Brain pericyte (primary cell): Measurements from ENCODE around the gene PLEKHA6.

Experiments
- DNase-seq: peaks from one replicate; pipeline ENCODE4 v3.0.0-alpha.2; 2012; ENCODE audit warnings: low read depth, low spot score

The PLEKHA6 gene

GRCh38 chr1:204263254-204263910 lies 96.3 kb downstream of the PLEKHA6 start:
- no peak for DNase-seq

GRCh38 chr1:204262506-204263253 lies 97.0 kb downstream of the PLEKHA6 start:
- DNase-seq, result no peak

- DNase-seq, result no peak
Measured at GRCh38 chr1:204261746-204262505, 97.8 kb downstream of the PLEKHA6 start.

GRCh38 chr1:204261266-204261665 lies 98.5 kb downstream of the PLEKHA6 start:
- no peak for DNase-seq

GRCh38 chr1:204260601-204261197 lies 99.0 kb downstream of the PLEKHA6 start:
- no peak for DNase-seq

- DNase-seq, result no peak
Measured at GRCh38 chr1:204259782-204260181, 99.9 kb downstream of the PLEKHA6 start.

- no peak for DNase-seq
Measured at GRCh38 chr1:204259196-204259595, 100.5 kb downstream of the PLEKHA6 start.

- no peak for DNase-seq
Measured at GRCh38 chr1:204258213-204259115, 101.3 kb downstream of the PLEKHA6 start.

GRCh38 chr1:204257446-204257845 lies 102.3 kb downstream of the PLEKHA6 start:
- no peak for DNase-seq

GRCh38 chr1:204256531-204256930 lies 103.2 kb downstream of the PLEKHA6 start:
- no peak for DNase-seq

GRCh38 chr1:204255966-204256365 lies 103.8 kb downstream of the PLEKHA6 start:
- no peak for DNase-seq

- no peak for DNase-seq
Measured at GRCh38 chr1:204255225-204255624, 104.5 kb downstream of the PLEKHA6 start.

GRCh38 chr1:204254031-204254661 lies 105.6 kb downstream of the PLEKHA6 start:
- no peak for DNase-seq

- no peak for DNase-seq
Measured at GRCh38 chr1:204251926-204252689, 107.6 kb downstream of the PLEKHA6 start.

- no peak for DNase-seq
Measured at GRCh38 chr1:204251286-204251685, 108.4 kb downstream of the PLEKHA6 start.

GRCh38 chr1:204250428-204251030 lies 109.2 kb downstream of the PLEKHA6 start:
- no peak for DNase-seq

- no peak for DNase-seq
Measured at GRCh38 chr1:204249736-204250427, 109.8 kb downstream of the PLEKHA6 start.

- no peak for DNase-seq
Measured at GRCh38 chr1:204248954-204249353, 110.8 kb downstream of the PLEKHA6 start.

- no peak for DNase-seq
Measured at GRCh38 chr1:204246876-204247275, 112.9 kb downstream of the PLEKHA6 start.
